ENCODE measurements around the gene CKAP5. TPM values are rescaled to one million over a fixed set of nuclear protein-coding genes. Genes with fewer than 3 reads are reported as not detected.
"Not testable (repeated sequence)": the region's sequence is repeated elsewhere in the genome, so short reads cannot be mapped to it uniquely, and the experiment has no call there.

The CKAP5 gene
- total RNA-seq, 1 experiment from 2014 or later = 171 TPM

- Mint-ChIP-seq H3K4me3 (no peak within 1 kb of the TSS), H3K4me1 (peaks cover 6% of the 10 kb centered on the region), H3K27me3 (ENCODE audit: low read depth) (no peaks in the 10 kb centered on the region), H3K36me3 (no peaks in the 10 kb centered on the region), H3K9me3 (no peaks in the 10 kb centered on the region), H3K27ac (no peak within 1 kb of the TSS; the same call in 1 of the 2 replicates)
- DNase-seq (ENCODE audit: low spot score) = no peak
- ChIA-PET CTCF (no interaction called here), POLR2A (interaction anchor here (0.9 kb wide), 1 partner anchor 18 kb away, joined by 3 read pairs; the partner anchor contains the start of gene ZNF408)
- no peak for TF ChIP-seq IRF1 (CRISPR knock-in tag; IDR thresholded peaks at IDR 0.05)
- no peak for TF ChIP-seq STAT6 (CRISPR knock-in tag; conservative IDR thresholded peaks at IDR 0.05; ENCODE audit: low read depth)
- no peak for TF ChIP-seq USF2 (CRISPR knock-in tag; IDR thresholded peaks at IDR 0.05)
- TF ChIP-seq ZBTB21 (CRISPR knock-in tag; IDR thresholded peaks at IDR 0.05; ENCODE audit: borderline replicate concordance) = no peak
- peak; percentile 90 for TF ChIP-seq GABPB1 (CRISPR knock-in tag; IDR thresholded peaks at IDR 0.05)
- TF ChIP-seq ATF2 (CRISPR knock-in tag; IDR thresholded peaks at IDR 0.05; ENCODE audit: borderline replicate concordance, low read depth) = no peak
- no peak for TF ChIP-seq USF1 (CRISPR knock-in tag; IDR thresholded peaks at IDR 0.05)
- ATAC-seq = no peak
These were observed 127.0 kb downstream of the CKAP5 start, which contains the start of gene F2 for GRCh38 chr11:46719048-46719542. TSS of gene F2 (plus strand) at chr11:46719213. CDS start at chr11:46719236, 23 bp downstream.

GRCh38 chr11:46718155-46719019, 127.7 kb downstream of the CKAP5 start:
- peak; percentile 82 for ATAC-seq

GRCh38 chr11:46717825-46718154, 128.3 kb downstream of the CKAP5 start:
- ATAC-seq; H3K27me3 Mint-ChIP-seq (ENCODE audit: low read depth); H3K27ac Mint-ChIP-seq; DNase-seq (ENCODE audit: low spot score); H3K36me3 Mint-ChIP-seq; H3K4me1 Mint-ChIP-seq; H3K9me3 Mint-ChIP-seq; CTCF ChIA-PET; H3K4me3 Mint-ChIP-seq: not testable (repeated sequence)
- POLR2A ChIA-PET = interaction anchor here (0.7 kb wide), 1 partner anchor 10 kb away, joined by 3 read pairs; no protein-coding TSS in a partner anchor

More at GRCh38 chr11:46718155-46719019, 127.7 kb downstream of the CKAP5 start:
- Mint-ChIP-seq H3K9me3 (no peaks in the 10 kb centered on the region), H3K36me3 (no peaks in the 10 kb centered on the region), H3K4me1 (peaks cover 2% of the 10 kb centered on the region; the same call in 1 of the 2 replicates), H3K4me3 (no peak overlapping the region), H3K27ac (no peak overlapping the region; the same call in 1 of the 2 replicates), H3K27me3 (ENCODE audit: low read depth) (no peaks in the 10 kb centered on the region)
- CTCF ChIA-PET = no interaction called here
- no peak for DNase-seq (ENCODE audit: low spot score)
- TF ChIP-seq TEAD4 (CRISPR knock-in tag; IDR thresholded peaks at IDR 0.05) (no peak), NR1H2 (CRISPR knock-in tag; IDR thresholded peaks at IDR 0.05) (no peak), TP53 (CRISPR knock-in tag; IDR thresholded peaks at IDR 0.05) (no peak), GABPB1 (CRISPR knock-in tag; IDR thresholded peaks at IDR 0.05) (peak; percentile 71)
- POLR2A ChIA-PET = interaction anchor here (0.7 to 0.9 kb wide), 2 partner anchors 9 to 17 kb away, joined by 3 read pairs; partner anchors contain the start of gene ZNF408
